B cell (primary cell): Measurements from ENCODE around the gene MYO10.

ENCODE experiments used
- CTCF ChIP-seq: fragments of 200-600 bp; IDR thresholded peaks from one replicate; pipeline ENCODE4 v1.8.0; 2022; ENCODE audit warnings: antibody characterized with exemption, mild to moderate bottlenecking
- EZH2 ChIP-seq: IDR thresholded peaks from 2 replicates; pipeline ENCODE4 v1.6.1; 2012; ENCODE audit warnings: borderline replicate concordance, low read depth, mild to moderate bottlenecking, moderate library complexity, low read length; ENCODE audit not compliant: insufficient read depth, poor library complexity, severe bottlenecking

- no peak for TF ChIP-seq EZH2
- no peak for TF ChIP-seq CTCF
Measured at GRCh38 chr5:16879650-16880049, 56.4 kb downstream of the MYO10 start.
